Esophagus squamous epithelium (tissue), 5 donors: ENCODE results near the gene NT5DC4. TPM values are rescaled to one million over a fixed set of nuclear protein-coding genes. Genes with fewer than 3 reads are reported as not detected.

Experiments
- DNase-seq: peaks from one replicate; lab custom pipeline; 2025; lab: John Stamatoyannopoulos, UW
- H3K27ac ChIP-seq, 4 donors: fragments of 200-600 bp; sonication (generic); one replicate each; pipeline ENCODE4 v1.5.1; 2016 to 2019; ENCODE audit warnings: mild to moderate bottlenecking in 1 of 4
- H3K27me3 ChIP-seq, 4 donors: fragments of 200-600 bp; sonication (generic); 1 replicate in 3 of 4; 2 replicates in 1 of 4; pipeline versions ENCODE4 v1.5.1 to v1.6.0; 2017 to 2021; ENCODE audit warnings: antibody characterized with exemption in 1 of 4
- H3K36me3 ChIP-seq, 3 donors: fragments of 200-600 bp; sonication (generic); one replicate each; pipeline ENCODE4 v1.5.1; 2016 to 2019
- H3K4me1 ChIP-seq, 3 donors: fragments of 200-600 bp; sonication (generic); one replicate each; pipeline ENCODE4 v1.5.1; 2017 to 2019
- H3K4me3 ChIP-seq, 4 donors: fragments of 200-600 bp; sonication (generic); 1 replicate in 3 of 4; 2 replicates in 1 of 4; pipeline ENCODE4 v1.5.1; 2016 to 2019; ENCODE audit warnings: mild to moderate bottlenecking in 2 of 4, moderate library complexity in 1 of 4
- H3K9me3 ChIP-seq, 3 donors: fragments of 200-600 bp; sonication (generic); one replicate each; pipeline ENCODE4 v1.5.1; 2016 to 2019
- CTCF ChIP-seq, 6 experiments: fragments of 450-650 bp in 4 of 6; fragments of 200-600 bp in 2 of 6; sonication (generic) in 2 of 6; IDR thresholded peaks; one replicate each; pipeline ENCODE4 v1.5.1; 2016 to 2019; ENCODE audit warnings: antibody characterized with exemption in 6 of 6, mild to moderate bottlenecking in 4 of 6, moderate library complexity in 4 of 6
- POLR2A ChIP-seq, 4 donors: fragments of 450-650 bp; IDR thresholded peaks; one replicate each; pipeline ENCODE4 v1.6.1; 2017; ENCODE audit warnings: antibody characterized with exemption in 4 of 4, mild to moderate bottlenecking in 4 of 4, moderate library complexity in 3 of 4
- WGBS, 2 donors: methylation state at CpG; one replicate each; pipeline ENCODE4 v1.1.5; 2018; 5-methylcytosine and 5-hydroxymethylcytosine counted together
- intact Hi-C: fragments of 100-400 bp; cut with DNase I; formaldehyde crosslinking; loops from one replicate; pipeline ENCODE4 v1.15.0; 2022
- total RNA-seq, 4 donors: library from RNA; depleted of rRNA; stranded (reverse); fragments of >200 nt; gene quantifications; one replicate each; pipeline ENCODE4 v1.1.0, GENCODE V29; 2016
- donor health status: DM: yes; HTN: yes; CAD: no.

The NT5DC4 gene
- total RNA-seq, 4 donors from 2014 or later, result not detected

GRCh38 chr2:112773556-112773955 is 52.7 kb downstream of the NT5DC4 start:
- no peak overlapping the region for H3K27ac ChIP-seq
- H3K27me3 ChIP-seq, result no peaks in the 10 kb centered on the region
- no peak for DNase-seq
- TF ChIP-seq POLR2A (IDR thresholded peaks at IDR 0.05), result no peak
- WGBS, 2 donors, result 80 to 89% methylated on average over 2 of the region's 2 CpGs
- H3K9me3 ChIP-seq, result no peaks in the 10 kb centered on the region
- no peaks in the 10 kb centered on the region for H3K36me3 ChIP-seq
- peaks cover 0 to 3% (median 0%) of the 10 kb centered on the region in 3 donors for H3K4me1 ChIP-seq
- no peak overlapping the region for H3K4me3 ChIP-seq
- intact Hi-C loops, result no loop called here

- no peak for TF ChIP-seq CTCF (IDR thresholded peaks at IDR 0.05)
- TF ChIP-seq POLR2A (IDR thresholded peaks at IDR 0.05), result no peak
- WGBS, 2 donors, result 97 to 98% methylated on average over 3 of the region's 3 CpGs
- no peak overlapping the region for H3K27ac ChIP-seq
- H3K27me3 ChIP-seq, result no peaks in the 10 kb centered on the region
- no peaks in the 10 kb centered on the region for H3K4me1 ChIP-seq
- H3K9me3 ChIP-seq, result no peaks in the 10 kb centered on the region
- DNase-seq, result no peak
- no peaks in the 10 kb centered on the region for H3K36me3 ChIP-seq
- H3K4me3 ChIP-seq, result no peak overlapping the region
- intact Hi-C loops, result no loop called here
Observed at GRCh38 chr2:112774536-112775285, 53.9 kb downstream of the NT5DC4 start.

GRCh38 chr2:112776113-112776512 is 55.3 kb downstream of the NT5DC4 start:
- WGBS, 2 donors, result 60% methylated on average over 1 of the region's 3 CpGs; no CpG with 5 or more reads in 1 of the 2 donors
- H3K4me1 ChIP-seq, result no peaks in the 10 kb centered on the region
- no peaks in the 10 kb centered on the region for H3K27me3 ChIP-seq
- TF ChIP-seq POLR2A (IDR thresholded peaks at IDR 0.05) (no peak), CTCF (IDR thresholded peaks at IDR 0.05) (no peak)
- no peaks in the 10 kb centered on the region for H3K36me3 ChIP-seq
- H3K4me3 ChIP-seq, result no peak overlapping the region
- no peak for DNase-seq
- H3K27ac ChIP-seq, result no peak overlapping the region
- H3K9me3 ChIP-seq, result no peaks in the 10 kb centered on the region
- intact Hi-C loops, result no loop called here

DNA sequence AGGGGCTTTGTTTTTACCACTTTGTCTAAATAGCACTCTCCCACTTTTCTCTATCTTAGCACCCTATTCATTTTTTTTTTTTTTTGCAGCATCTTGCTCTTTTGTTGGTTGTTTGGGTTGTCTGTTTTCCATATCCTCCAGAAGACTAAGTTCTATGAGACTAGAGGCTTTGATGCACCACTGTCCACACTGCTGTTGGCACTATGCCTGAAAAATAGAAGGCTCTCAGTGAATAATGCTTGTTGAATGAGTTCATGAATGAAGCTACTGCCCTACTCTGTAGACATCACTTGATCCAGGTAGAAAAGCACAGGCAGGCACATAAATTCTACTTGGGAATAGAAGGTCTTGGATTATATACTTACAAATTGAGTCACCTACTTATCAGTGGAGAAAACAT is 56.2 kb downstream of the NT5DC4 start:
- no peak for DNase-seq
- H3K27ac ChIP-seq, result no peak overlapping the region
- H3K9me3 ChIP-seq, result no peaks in the 10 kb centered on the region
- intact Hi-C loops, result no loop called here
- no peak overlapping the region for H3K4me3 ChIP-seq
- TF ChIP-seq POLR2A (IDR thresholded peaks at IDR 0.05) (no peak), CTCF (IDR thresholded peaks at IDR 0.05) (no peak)
- no peaks in the 10 kb centered on the region for H3K27me3 ChIP-seq
- no peaks in the 10 kb centered on the region for H3K36me3 ChIP-seq
- H3K4me1 ChIP-seq, result no peaks in the 10 kb centered on the region

GRCh38 chr2:112779598-112779997 is 58.8 kb downstream of the NT5DC4 start:
- no peaks in the 10 kb centered on the region for H3K36me3 ChIP-seq
- H3K4me1 ChIP-seq, result peaks cover 0 to 14% (median 5%) of the 10 kb centered on the region in 3 donors
- DNase-seq, result no peak
- TF ChIP-seq CTCF (IDR thresholded peaks at IDR 0.05), result no peak
- TF ChIP-seq POLR2A (IDR thresholded peaks at IDR 0.05), result no peak
- H3K27ac ChIP-seq, result no peak overlapping the region
- H3K27me3 ChIP-seq, result no peaks in the 10 kb centered on the region
- no peak overlapping the region for H3K4me3 ChIP-seq
- 67 to 71% methylated on average over 1 of the region's 1 CpG for WGBS, 2 donors
- H3K9me3 ChIP-seq, result no peaks in the 10 kb centered on the region
- intact Hi-C loops, result no loop called here
